Hepatocyte (in vitro differentiated cells): Measurements from ENCODE around the gene PTX4. TPM values are rescaled to one million over a fixed set of nuclear protein-coding genes. Genes with fewer than 3 reads are reported as not detected.

Source experiments
- DNase-seq: peaks from one replicate; pipeline ENCODE4 v3.0.0-alpha.2; 2016; ENCODE audit warnings: low spot score
- H2AFZ ChIP-seq: fragments of 200-600 bp; sonication (generic); 2 replicates; pipeline ENCODE4 v1.6.0; 2016; ENCODE audit warnings: antibody characterized with exemption, mild to moderate bottlenecking
- H3K27ac ChIP-seq: fragments of 200-600 bp; sonication (generic); 2 replicates; pipeline ENCODE4 v1.5.1; 2016; ENCODE audit warnings: mild to moderate bottlenecking
- H3K27me3 ChIP-seq: fragments of 200-600 bp; sonication (generic); 2 replicates; pipeline ENCODE4 v1.6.1; 2016
- H3K36me3 ChIP-seq: fragments of 200-600 bp; sonication (generic); replicated peaks from 2 replicates; pipeline ENCODE4 v1.5.1; 2016; ENCODE audit warnings: low read depth; ENCODE audit not compliant: insufficient read depth
- H3K4me1 ChIP-seq: fragments of 200-600 bp; sonication (generic); 2 replicates; pipeline ENCODE4 v1.5.1; 2016; ENCODE audit warnings: mild to moderate bottlenecking, moderate library complexity; ENCODE audit not compliant: insufficient read depth
- H3K4me2 ChIP-seq: fragments of 200-600 bp; sonication (generic); 2 replicates; pipeline ENCODE4 v1.6.0; 2016
- H3K4me3 ChIP-seq: fragments of 200-600 bp; sonication (generic); 2 replicates; pipeline ENCODE4 v1.5.1; 2016; ENCODE audit warnings: mild to moderate bottlenecking
- H3K79me2 ChIP-seq: fragments of 200-600 bp; sonication (generic); 2 replicates; pipeline ENCODE4 v1.6.0; 2017; ENCODE audit warnings: mild to moderate bottlenecking
- H3K9me2 ChIP-seq: fragments of 200-600 bp; sonication (generic); replicated peaks from 2 replicates; pipeline ENCODE4 v1.6.0; 2017; ENCODE audit warnings: mild to moderate bottlenecking; ENCODE audit not compliant: insufficient read depth
- H3K9me3 ChIP-seq: fragments of 200-600 bp; sonication (generic); 2 replicates; pipeline ENCODE4 v1.5.1; 2016; ENCODE audit warnings: low read depth, mild to moderate bottlenecking
- H4K20me1 ChIP-seq: fragments of 200-600 bp; sonication (generic); 2 replicates; pipeline ENCODE4 v1.6.0; 2016; ENCODE audit warnings: mild to moderate bottlenecking; ENCODE audit not compliant: insufficient read depth, poor library complexity, severe bottlenecking
- CTCF ChIP-seq: fragments of 200-600 bp; sonication (generic); IDR thresholded peaks from 2 replicates; pipeline ENCODE4 v1.5.1; 2016; ENCODE audit warnings: antibody characterized with exemption, mild to moderate bottlenecking; ENCODE audit not compliant: poor library complexity
- EZH2 ChIP-seq: fragments of 200-600 bp; sonication (generic); IDR thresholded peaks from 2 replicates; pipeline ENCODE4 v1.6.1; 2016; ENCODE audit warnings: antibody characterized with exemption, mild to moderate bottlenecking, borderline replicate concordance
- EZH2phosphoT487 ChIP-seq: fragments of 200-600 bp; sonication (generic); IDR thresholded peaks from one replicate; pipeline ENCODE4 v1.6.1; 2018; ENCODE audit warnings: antibody characterized with exemption, mild to moderate bottlenecking, low read depth, moderate library complexity; ENCODE audit not compliant: unreplicated experiment, severe bottlenecking
- WGBS: methylation state at CpG from one replicate; pipeline ENCODE4 v1.1.6; 2016; ENCODE audit warnings: low lambda C conversion rate; ENCODE audit errors: missing lambda C conversion rate; 5-methylcytosine and 5-hydroxymethylcytosine counted together
- polyA plus RNA-seq: library from polyadenylated mRNA; unstranded; fragments of >200 nt; fragmentation: Nextera tagmentation; extraction: Ambion mirVana; gene quantifications from 2 replicates; pipeline ENCODE4 v1.2.1, GENCODE V29; 2016
- total RNA-seq: library from RNA; depleted of rRNA; stranded (reverse); fragments of >200 nt; gene quantifications from 2 replicates; pipeline ENCODE4 v1.2.3, GENCODE V29; 2014

The PTX4 gene
- total and polyA plus RNA-seq, 2 experiments from 2014 or later: not detected

- Histone ChIP-seq H3K4me3 (no peak overlapping the region), H3K36me3 (no peaks in the 10 kb centered on the region), H3K9me2 (no peaks in the 10 kb centered on the region), H3K9me3 (no peaks in the 10 kb centered on the region), H3K27me3 (no peaks in the 10 kb centered on the region), H3K4me1 (no peaks in the 10 kb centered on the region), H3K27ac (no peak overlapping the region), H3K4me2 (no peak overlapping the region), H4K20me1 (no peaks in the 10 kb centered on the region), H2AFZ (no peak overlapping the region), H3K79me2 (no peaks in the 10 kb centered on the region)
- 94% methylated on average over 18 of the region's 48 CpGs for WGBS
- no peak for DNase-seq
- TF ChIP-seq EZH2phosphoT487 (no peak), EZH2 (no peak), CTCF (no peak)
Measured at GRCh38 chr16:1444730-1445517, 43.8 kb downstream of the PTX4 start.

- H3K9me2 ChIP-seq: no peaks in the 10 kb centered on the region
- H3K27me3 ChIP-seq: no peaks in the 10 kb centered on the region
- TF ChIP-seq EZH2: no peak
- no peak for TF ChIP-seq CTCF
- H3K79me2 ChIP-seq: no peaks in the 10 kb centered on the region
- no peaks in the 10 kb centered on the region for H4K20me1 ChIP-seq
- WGBS: 90% methylated on average over 24 of the region's 27 CpGs
- DNase-seq: no peak
- no peak within 1 kb of the TSS for H2AFZ ChIP-seq
- H3K4me3 ChIP-seq: no peak within 1 kb of the TSS
- H3K27ac ChIP-seq: no peak within 1 kb of the TSS
- H3K4me2 ChIP-seq: no peak within 1 kb of the TSS
- H3K9me3 ChIP-seq: no peaks in the 10 kb centered on the region
- H3K36me3 ChIP-seq: no peaks in the 10 kb centered on the region
- H3K4me1 ChIP-seq: no peaks in the 10 kb centered on the region
Measured at GRCh38 chr16:1443980-1444729, 44.6 kb downstream of the PTX4 start, which contains the start of gene CCDC154. CCDC154 (minus strand) TSS chr16:1444556; CDS start chr16:1444322, 234 bp downstream.

- no peaks in the 10 kb centered on the region for H3K36me3 ChIP-seq
- 86% methylated on average over 25 of the region's 38 CpGs for WGBS
- H3K4me1 ChIP-seq: no peaks in the 10 kb centered on the region
- no peaks in the 10 kb centered on the region for H3K27me3 ChIP-seq
- no peaks in the 10 kb centered on the region for H3K9me2 ChIP-seq
- no peaks in the 10 kb centered on the region for H3K79me2 ChIP-seq
- no peak for DNase-seq
- H3K27ac ChIP-seq: no peak overlapping the region
- H3K4me3 ChIP-seq: no peak overlapping the region
- H3K4me2 ChIP-seq: no peak overlapping the region
- no peaks in the 10 kb centered on the region for H4K20me1 ChIP-seq
- H3K9me3 ChIP-seq: no peaks in the 10 kb centered on the region
- no peak overlapping the region for H2AFZ ChIP-seq
- TF ChIP-seq EZH2 (no peak), EZH2phosphoT487 (no peak), CTCF (no peak)
Measured at GRCh38 chr16:1443403-1443973, 45.3 kb downstream of the PTX4 start.
